Activated CD8-positive, alpha-beta T cell treated with anti-CD3 and anti-CD28 coated beads, Interleukin-2, amount 10 ng/mL, durations not matched to agents 7 days and 5 days (primary cell): ENCODE data around the gene TBC1D2. TPM values are rescaled to one million over a fixed set of nuclear protein-coding genes. Genes with fewer than 3 reads are reported as not detected.

Source experiments
- ATAC-seq: fragments of 150-1000 bp; cut with Tn5 transposase; one replicate; pipeline ENCODE4 v1.10.0; 2021; ENCODE audit warnings: moderate library complexity
- CTCF ChIA-PET: fragments of 350-600 bp; sonication (Branson Sonifier 250); formaldehyde crosslinking; loops from one replicate; lab custom pipeline; 2021; ENCODE audit warnings: antibody characterized with exemption; lab: Charles Lee
- POLR2A ChIA-PET: fragments of 350-600 bp; sonication (Branson Sonifier 250); formaldehyde crosslinking; loops from one replicate; lab custom pipeline; 2021; ENCODE audit warnings: antibody characterized with exemption; lab: Charles Lee
- DNase-seq: peaks from one replicate; pipeline ENCODE4 v3.0.0-alpha.2; 2020
- H3K27ac Mint-ChIP-seq: one replicate; pipeline ENCODE4 v1.8.0; 2021; ENCODE audit warnings: mild to moderate bottlenecking, mixed read lengths
- H3K27me3 Mint-ChIP-seq: one replicate; pipeline ENCODE4 v1.8.0; 2021; ENCODE audit warnings: low read depth, mixed read lengths
- H3K36me3 Mint-ChIP-seq: one replicate; pipeline ENCODE4 v1.8.0; 2021; ENCODE audit warnings: low read depth, mixed read lengths
- H3K4me1 Mint-ChIP-seq: one replicate; pipeline ENCODE4 v1.8.0; 2021; ENCODE audit warnings: low read depth, mixed read lengths
- H3K4me3 Mint-ChIP-seq: one replicate; pipeline ENCODE4 v1.8.0; 2021; ENCODE audit warnings: mild to moderate bottlenecking, mixed read lengths
- H3K9me3 Mint-ChIP-seq: one replicate; pipeline ENCODE4 v1.8.0; 2022; ENCODE audit warnings: mixed read lengths; ENCODE audit not compliant: insufficient read depth
- total RNA-seq, 2 experiments: library from RNA; stranded (reverse); gene quantifications; one replicate each; pipeline ENCODE4 v1.2.3, GENCODE V29; 2021

Gene TBC1D2
- total RNA-seq, 2 experiments from 2014 or later = 3.0 to 3.5 TPM

GRCh38 chr9:98214811-98215210 is 40.6 kb downstream of the TBC1D2 start:
- no peaks in the 10 kb centered on the region for H3K27me3 Mint-ChIP-seq

GRCh38 chr9:98211260-98211659 is 44.2 kb downstream of the TBC1D2 start:
- no peaks in the 10 kb centered on the region for H3K9me3 Mint-ChIP-seq
- DNase-seq (no peak), ATAC-seq (no peak)
- H3K27me3 Mint-ChIP-seq = no peaks in the 10 kb centered on the region
- peaks cover 1% of the 10 kb centered on the region for H3K4me1 Mint-ChIP-seq
- no peak overlapping the region for H3K27ac Mint-ChIP-seq
- ChIA-PET CTCF (no interaction called here), POLR2A (interaction anchor here (1.1 to 1.6 kb wide), 2 partner anchors 44 to 46 kb away, joined by 3 read pairs; partner anchors contain the start of gene TBC1D2)
- no peaks in the 10 kb centered on the region for H3K36me3 Mint-ChIP-seq
- no peak overlapping the region for H3K4me3 Mint-ChIP-seq

More at GRCh38 chr9:98214811-98215210, 40.6 kb downstream of the TBC1D2 start:
- Mint-ChIP-seq H3K27ac (no peak overlapping the region), H3K9me3 (no peaks in the 10 kb centered on the region), H3K36me3 (no peaks in the 10 kb centered on the region), H3K4me3 (no peak overlapping the region), H3K4me1 (no peaks in the 10 kb centered on the region)
- DNase-seq = no peak
- no peak for ATAC-seq
- ChIA-PET CTCF (interaction anchor here (1.0 to 1.2 kb wide), 2 partner anchors 13 to 141 kb away, joined by 3 to 4 read pairs; no protein-coding TSS in a partner anchor), POLR2A (interaction anchor here (2.4 kb wide), 1 partner anchor 41 kb away, joined by 7 read pairs; the partner anchor contains the start of gene TBC1D2)

GRCh38 chr9:98210435-98210834 is 45.0 kb downstream of the TBC1D2 start:
- H3K4me3 Mint-ChIP-seq = no peak overlapping the region
- no peaks in the 10 kb centered on the region for H3K9me3 Mint-ChIP-seq
- H3K4me1 Mint-ChIP-seq = peaks cover 2% of the 10 kb centered on the region
- no peak for DNase-seq
- CTCF ChIA-PET = interaction anchor here (0.8 kb wide), 1 partner anchor 17 kb away, joined by 4 read pairs; no protein-coding TSS in a partner anchor
- H3K27me3 Mint-ChIP-seq = no peaks in the 10 kb centered on the region
- ATAC-seq = no peak
- no peak overlapping the region for H3K27ac Mint-ChIP-seq
- H3K36me3 Mint-ChIP-seq = no peaks in the 10 kb centered on the region
- POLR2A ChIA-PET = interaction anchor here (1.6 kb wide), 1 partner anchor 46 kb away, joined by 3 read pairs; no protein-coding TSS in a partner anchor

- Mint-ChIP-seq H3K4me1 (peaks cover 2% of the 10 kb centered on the region), H3K9me3 (no peaks in the 10 kb centered on the region), H3K27me3 (no peaks in the 10 kb centered on the region), H3K4me3 (no peak overlapping the region), H3K36me3 (no peaks in the 10 kb centered on the region), H3K27ac (no peak overlapping the region)
- ChIA-PET POLR2A (interaction anchor here (1.6 kb wide), 1 partner anchor 47 kb away, joined by 3 read pairs; no protein-coding TSS in a partner anchor), CTCF (no interaction called here)
- DNase-seq (no peak), ATAC-seq (no peak)
These were observed 45.9 kb downstream of the TBC1D2 start for GRCh38 chr9:98209530-98209929.

GRCh38 chr9:98208635-98209034 is 46.8 kb downstream of the TBC1D2 start:
- no peak overlapping the region for H3K4me3 Mint-ChIP-seq
- ATAC-seq (no peak), DNase-seq (no peak)
- ChIA-PET CTCF (interaction anchor here (4.0 to 4.5 kb wide), 2 partner anchors 17 to 55 kb away, joined by 24 to 40 read pairs; partner anchors contain the start of gene CORO2A), POLR2A (interaction anchor here (1.1 kb wide), 1 partner anchor 47 kb away, joined by 3 read pairs; the partner anchor contains the start of gene TBC1D2)
- no peaks in the 10 kb centered on the region for H3K36me3 Mint-ChIP-seq
- H3K27ac Mint-ChIP-seq = no peak overlapping the region
- H3K4me1 Mint-ChIP-seq = peaks cover 2% of the 10 kb centered on the region
- H3K9me3 Mint-ChIP-seq = no peaks in the 10 kb centered on the region
- H3K27me3 Mint-ChIP-seq = no peaks in the 10 kb centered on the region

GRCh38 chr9:98207606-98208005 is 47.8 kb downstream of the TBC1D2 start:
- H3K4me3 Mint-ChIP-seq = no peak overlapping the region
- no peak overlapping the region for H3K27ac Mint-ChIP-seq
- peaks cover 2% of the 10 kb centered on the region for H3K4me1 Mint-ChIP-seq
- DNase-seq (no peak), ATAC-seq (no peak)
- CTCF ChIA-PET = interaction anchor here (0.6 to 4.5 kb wide), 5 partner anchors 16 to 285 kb away, joined by 3 to 40 read pairs (median 9); partner anchors contain the start of genes CORO2A and TRIM14
- H3K36me3 Mint-ChIP-seq = no peaks in the 10 kb centered on the region
- no peaks in the 10 kb centered on the region for H3K9me3 Mint-ChIP-seq
- POLR2A ChIA-PET = interaction anchor here (1.1 kb wide), 1 partner anchor 48 kb away, joined by 3 read pairs; the partner anchor contains the start of gene TBC1D2
- no peaks in the 10 kb centered on the region for H3K27me3 Mint-ChIP-seq

- ChIA-PET CTCF (interaction anchor here (1.6 to 4.5 kb wide), 6 partner anchors 15 to 88 kb away, joined by 4 to 40 read pairs (median 12); partner anchors contain the start of genes CORO2A, TBC1D2 and TRIM14), POLR2A (interaction anchor here (1.3 kb wide), 1 partner anchor 88 kb away, joined by 4 read pairs; the partner anchor contains the start of gene TRIM14)
- Mint-ChIP-seq H3K9me3 (no peaks in the 10 kb centered on the region), H3K27ac (no peak overlapping the region), H3K36me3 (no peaks in the 10 kb centered on the region), H3K27me3 (no peaks in the 10 kb centered on the region), H3K4me3 (no peak overlapping the region), H3K4me1 (peaks cover 2% of the 10 kb centered on the region)
- DNase-seq (no peak), ATAC-seq (no peak)
These were observed 48.7 kb downstream of the TBC1D2 start for GRCh38 chr9:98206754-98207153.

- CTCF ChIA-PET = interaction anchor here (0.7 to 4.5 kb wide), 21 partner anchors 9 to 572 kb away, joined by 3 to 40 read pairs (median 4); partner anchors contain the start of genes CORO2A, TBC1D2 and TRIM14
- Mint-ChIP-seq H3K36me3 (no peaks in the 10 kb centered on the region), H3K9me3 (no peaks in the 10 kb centered on the region), H3K4me1 (peaks cover 2% of the 10 kb centered on the region), H3K4me3 (no peak overlapping the region), H3K27ac (no peak overlapping the region), H3K27me3 (no peaks in the 10 kb centered on the region)
- no peak for DNase-seq
- POLR2A ChIA-PET = interaction anchor here (0.9 to 1.5 kb wide), 2 partner anchors 45 to 50 kb away, joined by 3 read pairs; partner anchors contain the start of gene TBC1D2
- ATAC-seq = no peak
These were observed 50.8 kb downstream of the TBC1D2 start for GRCh38 chr9:98204692-98205091.

- no peak for ATAC-seq
- no peaks in the 10 kb centered on the region for H3K27me3 Mint-ChIP-seq
- H3K9me3 Mint-ChIP-seq = no peaks in the 10 kb centered on the region
- ChIA-PET POLR2A (no interaction called here), CTCF (interaction anchor here (1.0 to 1.3 kb wide), 5 partner anchors 61 to 129 kb away, joined by 3 to 5 read pairs (median 3); no protein-coding TSS in a partner anchor)
- H3K36me3 Mint-ChIP-seq = no peaks in the 10 kb centered on the region
- peaks cover 2% of the 10 kb centered on the region for H3K4me1 Mint-ChIP-seq
- no peak for DNase-seq
- no peak overlapping the region for H3K4me3 Mint-ChIP-seq
- H3K27ac Mint-ChIP-seq = no peak overlapping the region
These were observed 52.3 kb downstream of the TBC1D2 start for GRCh38 chr9:98203153-98203552.

- Mint-ChIP-seq H3K27me3 (no peaks in the 10 kb centered on the region), H3K4me1 (peaks cover 2% of the 10 kb centered on the region), H3K36me3 (no peaks in the 10 kb centered on the region), H3K4me3 (no peak overlapping the region), H3K27ac (no peak overlapping the region), H3K9me3 (no peaks in the 10 kb centered on the region)
- ChIA-PET CTCF (interaction anchor here (0.6 to 1.2 kb wide), 2 partner anchors 9 to 13 kb away, joined by 3 to 4 read pairs; no protein-coding TSS in a partner anchor), POLR2A (no interaction called here)
- DNase-seq (no peak), ATAC-seq (no peak)
These were observed 53.2 kb downstream of the TBC1D2 start for GRCh38 chr9:98202252-98202651.

- no peak for ATAC-seq
- H3K4me3 Mint-ChIP-seq = no peak overlapping the region
- H3K4me1 Mint-ChIP-seq = peaks cover 2% of the 10 kb centered on the region
- no peak for DNase-seq
- POLR2A ChIA-PET = no interaction called here
- no peaks in the 10 kb centered on the region for H3K36me3 Mint-ChIP-seq
- CTCF ChIA-PET = interaction anchor here (0.6 to 1.2 kb wide), 2 partner anchors 9 to 14 kb away, joined by 3 to 4 read pairs; no protein-coding TSS in a partner anchor
- H3K9me3 Mint-ChIP-seq = no peaks in the 10 kb centered on the region
- no peaks in the 10 kb centered on the region for H3K27me3 Mint-ChIP-seq
- no peak overlapping the region for H3K27ac Mint-ChIP-seq
These were observed 53.7 kb downstream of the TBC1D2 start for GRCh38 chr9:98201749-98202148.

- H3K9me3 Mint-ChIP-seq = no peaks in the 10 kb centered on the region
- ChIA-PET POLR2A (no interaction called here), CTCF (interaction anchor here (1.2 kb wide), 1 partner anchor 14 kb away, joined by 4 read pairs; no protein-coding TSS in a partner anchor)
- H3K4me3 Mint-ChIP-seq = no peak overlapping the region
- no peaks in the 10 kb centered on the region for H3K27me3 Mint-ChIP-seq
- H3K36me3 Mint-ChIP-seq = no peaks in the 10 kb centered on the region
- ATAC-seq (no peak), DNase-seq (no peak)
- H3K27ac Mint-ChIP-seq = no peak overlapping the region
- no peaks in the 10 kb centered on the region for H3K4me1 Mint-ChIP-seq
These were observed 54.3 kb downstream of the TBC1D2 start for GRCh38 chr9:98201102-98201501.
